ENCODE measurements around the gene CGGBP1.

The CGGBP1 gene

GRCh38 chr3:88013592-88013991, 45.2 kb downstream of the CGGBP1 start:
- in situ Hi-C loops (cut with HindIII; ENCODE audit: low sequenced_read_pairs): no loop called here
- DNase-seq (ENCODE audit: low read depth, low spot score): no peak
- no peak overlapping the region for H3K4me3 ChIP-seq (ENCODE audit: low read depth, low read length)
- TF ChIP-seq CTCF (IDR thresholded peaks at IDR 0.05; ENCODE audit: low read depth, low read length): no peak

- TF ChIP-seq CTCF (IDR thresholded peaks at IDR 0.05; ENCODE audit: low read depth, low read length): no peak
These were observed 48.0 kb downstream of the CGGBP1 start for GRCh38 chr3:88010810-88011209.

GRCh38 chr3:88009066-88009465, 49.7 kb downstream of the CGGBP1 start:
- DNase-seq (ENCODE audit: low read depth, low spot score): no peak
- TF ChIP-seq CTCF (IDR thresholded peaks at IDR 0.05; ENCODE audit: low read depth, low read length): no peak
- in situ Hi-C loops (cut with HindIII; ENCODE audit: low sequenced_read_pairs): no loop called here
- no peak overlapping the region for H3K4me3 ChIP-seq (ENCODE audit: low read depth, low read length)

More at GRCh38 chr3:88010810-88011209, 48.0 kb downstream of the CGGBP1 start:
- no peak for DNase-seq (ENCODE audit: low read depth, low spot score)
- H3K4me3 ChIP-seq (ENCODE audit: low read depth, low read length): no peak overlapping the region
- in situ Hi-C loops (cut with HindIII; ENCODE audit: low sequenced_read_pairs): no loop called here

GRCh38 chr3:88005066-88005465, 53.7 kb downstream of the CGGBP1 start:
- in situ Hi-C loops (cut with HindIII; ENCODE audit: low sequenced_read_pairs): no loop called here
- no peak for TF ChIP-seq CTCF (IDR thresholded peaks at IDR 0.05; ENCODE audit: low read depth, low read length)
- H3K4me3 ChIP-seq (ENCODE audit: low read depth, low read length): no peak overlapping the region
- peak; percentile 35 for DNase-seq (ENCODE audit: low read depth, low spot score)

GRCh38 chr3:88003115-88003755, 55.6 kb downstream of the CGGBP1 start:
- peak; percentile 67 for TF ChIP-seq CTCF (IDR thresholded peaks at IDR 0.05; ENCODE audit: low read depth, low read length)
- DNase-seq (ENCODE audit: low read depth, low spot score): peak; percentile 63
- in situ Hi-C loops (cut with HindIII; ENCODE audit: low sequenced_read_pairs): no loop called here

GRCh38 chr3:88002448-88002847, 56.4 kb downstream of the CGGBP1 start:
- TF ChIP-seq CTCF (IDR thresholded peaks at IDR 0.05; ENCODE audit: low read depth, low read length): no peak
- in situ Hi-C loops (cut with HindIII; ENCODE audit: low sequenced_read_pairs): no loop called here
- no peak overlapping the region for H3K4me3 ChIP-seq (ENCODE audit: low read depth, low read length)
- no peak for DNase-seq (ENCODE audit: low read depth, low spot score)

More at GRCh38 chr3:88003115-88003755, 55.6 kb downstream of the CGGBP1 start:
- no peak overlapping the region for H3K4me3 ChIP-seq (ENCODE audit: low read depth, low read length)

Data from astrocyte of the spinal cord (primary cell).